DMS114 treated with DMSO at 0.1 percent for 48 hours (cell line): Measurements from ENCODE around the gene SYPL1.

Source experiments
- DNase-seq: peaks from one replicate; lab custom pipeline; 2025; ENCODE audit not compliant: unreplicated experiment; lab: John Stamatoyannopoulos, UW

SYPL1 gene

GRCh38 chr7:106095634-106096033 is 16.5 kb downstream of the SYPL1 start:
- DNase-seq = no peak

DNA sequence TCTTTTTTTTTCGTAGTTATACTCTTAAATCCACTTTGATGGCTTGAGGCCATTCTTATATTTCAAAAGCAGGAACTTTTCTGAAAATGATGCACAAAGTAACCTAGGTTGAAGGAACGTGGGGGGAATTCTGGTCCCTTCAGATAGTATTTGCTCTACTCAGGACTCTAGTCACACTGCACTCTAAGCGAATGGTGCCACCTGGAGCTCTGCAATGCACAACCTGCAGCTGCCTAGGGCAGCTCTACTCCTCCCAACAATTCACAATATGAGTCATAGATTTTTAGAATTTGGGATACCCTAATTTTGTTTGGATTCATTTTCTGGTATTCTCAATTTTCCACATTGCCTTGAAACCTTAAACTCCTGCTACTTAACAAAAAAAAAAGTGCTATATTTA is 17.3 kb downstream of the SYPL1 start:
- no peak for DNase-seq

DNA sequence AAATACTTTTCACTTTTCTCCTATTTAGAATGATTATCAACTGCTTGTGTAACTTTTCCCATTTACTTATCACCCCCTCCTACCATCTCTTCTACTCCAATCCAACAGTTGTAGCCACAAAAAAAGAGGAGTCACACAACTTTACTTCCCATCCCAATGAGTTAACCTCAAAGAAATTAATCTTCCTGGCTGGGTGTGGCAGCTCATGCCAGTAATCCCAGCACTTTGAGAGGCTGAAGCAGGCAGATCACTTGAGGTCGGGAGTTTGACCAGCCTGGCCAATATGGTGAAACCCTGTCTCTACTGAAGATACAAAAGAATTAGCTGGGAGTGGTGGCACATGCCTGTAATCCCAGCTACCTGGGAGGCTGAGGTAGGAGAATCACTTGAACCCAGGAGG is 19.9 kb downstream of the SYPL1 start:
- no peak for DNase-seq

DNA sequence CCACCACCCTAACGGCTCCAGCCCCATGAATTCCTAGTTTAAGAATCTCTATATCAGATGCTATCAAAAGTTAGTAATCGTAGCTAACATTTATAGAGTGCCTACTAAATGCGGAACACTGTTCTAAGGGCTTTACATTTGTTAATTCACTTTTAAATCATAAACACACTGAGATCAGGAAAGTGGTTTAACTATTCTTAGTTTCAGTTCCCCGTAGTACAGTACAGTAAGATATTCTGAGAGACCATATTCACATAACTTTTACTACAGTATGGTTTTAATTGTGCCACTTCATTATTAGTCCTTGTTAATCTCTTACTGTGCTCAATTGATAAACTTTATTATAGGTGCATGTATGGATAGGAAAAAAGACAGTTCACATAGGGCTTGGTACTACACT is 22.5 kb downstream of the SYPL1 start:
- no peak for DNase-seq

GRCh38 chr7:106088014-106088413 is 24.1 kb downstream of the SYPL1 start:
- DNase-seq = no peak

DNA sequence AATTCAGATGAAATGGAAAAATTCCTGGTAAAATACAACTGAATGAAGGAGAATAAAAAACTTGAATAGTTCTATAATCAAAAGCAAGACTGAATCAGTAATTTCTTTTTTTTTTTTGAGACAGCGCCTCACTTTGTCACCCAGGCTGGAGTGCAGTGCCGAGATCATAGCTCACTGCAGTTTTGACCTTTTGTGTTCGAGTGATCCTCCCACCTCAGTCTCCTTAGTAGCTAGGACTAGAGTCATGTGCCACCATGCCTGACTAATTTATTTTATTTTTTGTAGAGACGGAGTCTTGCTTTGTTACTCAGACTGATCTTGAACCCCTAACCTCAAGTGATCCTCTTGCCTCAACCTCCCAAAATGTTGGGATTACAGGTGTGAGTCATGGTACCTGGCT is 26.1 kb downstream of the SYPL1 start:
- DNase-seq = no peak

- DNase-seq = no peak
Observed at GRCh38 chr7:106085015-106085414, 27.1 kb downstream of the SYPL1 start.

DNA sequence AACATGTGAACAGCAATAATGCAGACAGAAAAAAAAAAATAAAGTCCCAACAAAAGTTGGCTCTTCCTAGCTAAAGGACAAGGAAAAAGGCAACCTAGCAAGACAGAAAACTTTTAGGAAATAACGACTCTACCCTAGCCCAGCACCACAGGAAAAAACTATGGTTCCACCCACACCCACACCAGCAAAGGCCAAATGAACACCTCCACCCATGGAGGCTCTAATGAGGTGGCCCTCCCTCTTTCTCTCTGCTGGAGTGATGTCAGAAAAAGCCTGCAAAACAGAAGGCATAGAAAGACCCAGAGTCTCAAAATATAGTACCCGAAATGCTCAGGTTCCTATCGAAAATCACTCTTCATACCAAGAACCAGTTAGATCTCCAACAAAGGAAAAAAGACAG is 28.4 kb downstream of the SYPL1 start:
- DNase-seq = no peak

- DNase-seq = no peak
Observed at GRCh38 chr7:106082087-106082854, 29.8 kb downstream of the SYPL1 start.

DNA sequence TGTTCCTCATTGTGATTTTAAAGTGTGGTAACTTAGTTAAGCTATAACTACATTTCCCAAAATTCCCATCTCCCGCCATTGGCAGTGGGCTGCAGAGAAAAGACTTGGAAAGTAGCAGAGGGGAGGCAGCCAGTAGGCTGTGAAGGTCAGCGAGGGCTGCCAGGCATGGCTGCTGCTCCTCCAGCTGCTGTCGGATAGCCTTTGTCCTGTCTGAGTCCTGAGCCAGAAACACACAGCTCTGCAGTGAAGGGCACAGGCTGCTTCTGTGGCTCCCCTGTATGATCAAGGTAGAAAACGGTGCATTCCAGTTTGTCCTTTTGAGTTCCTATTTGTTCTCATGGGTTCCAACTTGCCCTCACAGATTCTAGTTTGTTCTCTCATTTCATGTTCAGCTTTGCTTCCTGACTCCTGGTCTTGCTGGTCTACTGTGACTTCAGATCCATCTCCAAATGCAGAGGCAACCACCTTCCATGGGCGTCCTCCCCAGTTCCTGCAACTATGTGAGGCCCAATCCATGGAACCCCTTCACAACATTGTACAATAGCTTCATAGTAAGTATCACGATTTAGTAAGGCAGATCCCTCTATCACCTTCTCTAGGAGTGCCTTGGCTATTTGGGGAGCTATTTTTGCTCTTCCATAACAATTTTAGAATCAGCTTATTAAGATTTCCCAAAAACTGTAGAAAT is 31.7 kb downstream of the SYPL1 start:
- DNase-seq = no peak

GRCh38 chr7:106076537-106076936 is 35.6 kb downstream of the SYPL1 start:
- DNase-seq = no peak

- DNase-seq = no peak
Observed at GRCh38 chr7:106075937-106076336, 36.2 kb downstream of the SYPL1 start.

GRCh38 chr7:106074257-106074656 is 37.9 kb downstream of the SYPL1 start:
- DNase-seq = no peak

DNA sequence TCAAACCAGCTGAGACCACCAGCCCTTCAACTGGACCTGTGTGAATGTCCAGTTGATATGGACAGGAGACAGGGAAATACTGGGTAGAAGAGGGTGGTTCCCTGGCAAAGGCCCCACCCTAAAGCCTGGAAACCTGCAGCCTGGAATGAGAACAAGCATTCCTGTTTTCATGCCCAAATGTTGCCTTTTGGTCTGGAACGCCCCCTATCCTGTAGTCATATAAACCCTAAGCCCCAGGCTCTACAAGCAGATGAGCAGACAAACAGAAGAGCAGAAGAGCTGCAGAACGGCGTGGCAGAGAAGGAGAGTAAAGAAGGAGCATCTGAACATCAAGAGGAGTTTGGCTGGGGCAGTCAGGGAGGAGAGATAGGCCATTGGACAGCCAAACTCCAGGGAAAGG is 38.4 kb downstream of the SYPL1 start:
- DNase-seq = no peak

GRCh38 chr7:106072715-106073091 is 39.4 kb downstream of the SYPL1 start:
- DNase-seq = no peak

- DNase-seq = no peak
Observed at GRCh38 chr7:106071999-106072714, 40.0 kb downstream of the SYPL1 start.

GRCh38 chr7:106071356-106071998 is 40.6 kb downstream of the SYPL1 start:
- DNase-seq = no peak

DNA sequence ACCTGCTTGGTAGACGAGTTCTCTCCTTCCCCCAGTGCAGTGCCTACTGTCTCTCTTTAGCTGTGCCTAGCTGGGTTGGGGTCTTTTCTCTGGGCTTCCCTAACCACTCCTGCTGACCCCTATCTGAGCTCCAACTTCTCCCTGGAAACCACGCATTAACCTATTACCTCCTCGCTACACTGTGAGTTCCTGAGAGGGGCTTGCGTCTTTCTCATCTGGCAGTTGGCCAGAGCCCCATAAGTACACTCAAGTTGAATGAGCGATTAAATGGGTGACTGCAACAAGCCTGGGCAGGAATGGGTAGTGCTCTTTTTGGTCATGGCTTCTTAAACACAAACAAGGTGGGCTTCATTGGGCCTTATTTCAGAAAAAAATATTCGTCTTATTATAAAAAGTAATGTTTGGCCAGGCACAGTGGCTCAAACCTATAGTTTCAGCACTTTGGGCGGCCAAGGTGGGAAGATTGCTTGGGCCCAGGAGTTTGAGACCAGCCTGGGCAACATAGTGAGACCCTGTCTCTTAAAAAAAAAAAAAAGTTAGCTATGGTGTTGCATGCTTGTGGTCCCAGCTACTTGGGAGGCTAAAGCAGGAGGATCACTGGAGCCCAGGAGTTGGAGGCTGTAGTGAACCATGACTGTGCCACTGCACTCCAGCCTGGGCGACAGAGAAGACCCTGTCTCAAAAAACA is 41.4 kb downstream of the SYPL1 start:
- no peak for DNase-seq

- no peak for DNase-seq
Observed at GRCh38 chr7:106070201-106070551, 41.9 kb downstream of the SYPL1 start.

DNA sequence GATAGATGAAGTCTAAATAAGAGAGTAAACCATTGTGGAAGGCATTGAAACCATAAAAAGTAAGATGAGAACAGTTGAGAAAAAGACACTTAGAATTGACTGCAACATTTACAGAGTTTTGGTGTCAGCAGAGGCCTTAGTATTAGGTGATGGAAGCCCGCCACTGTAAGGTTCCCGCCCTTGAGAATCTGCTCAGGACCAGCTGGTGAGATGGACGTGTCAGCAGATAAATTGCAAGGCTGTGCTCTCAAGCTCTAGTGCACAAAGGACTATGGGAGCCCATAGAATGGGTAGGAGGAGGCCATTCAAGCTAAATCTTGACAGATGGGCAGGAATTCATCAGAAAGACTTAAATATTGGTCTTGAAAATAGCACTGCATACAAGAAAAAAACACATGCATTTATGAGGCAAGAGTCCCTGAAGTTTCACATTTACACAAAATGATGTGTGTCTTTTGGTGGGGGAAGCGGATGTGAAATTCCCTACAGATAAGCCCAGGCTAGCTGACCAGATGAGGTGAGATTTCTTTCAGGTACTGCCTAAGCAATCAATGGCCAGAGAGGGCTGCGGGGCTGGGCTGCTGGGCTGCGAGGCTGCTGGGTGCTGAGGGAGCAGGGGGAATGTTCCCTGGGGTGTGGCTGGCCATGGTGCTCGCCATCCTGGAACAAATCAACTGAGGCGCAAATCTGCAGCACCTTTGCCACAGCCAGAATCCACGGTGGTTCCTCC is 42.5 kb downstream of the SYPL1 start:
- no peak for DNase-seq
